ENCODE data around the gene RASD1.

GRCh38 chr17:17537311-17538099 lies 41.3 kb upstream of the RASD1 start:
- TF ChIP-seq CTCF (conservative IDR thresholded peaks at IDR 0.05) (no peak), EZH2 (IDR thresholded peaks at IDR 0.05; ENCODE audit: low read depth) (no peak)

Data from PC-9 (cell line).